SH-SY5Y (cell line): ENCODE data around the gene VEGFC.

ENCODE experiments used
- GATA2 ChIP-seq: IDR thresholded peaks from 2 replicates; pipeline ENCODE4 v1.6.1; 2011; ENCODE audit warnings: mild to moderate bottlenecking, low read depth, low read length
- GATA3 ChIP-seq: IDR thresholded peaks from 2 replicates; pipeline ENCODE4 v1.6.1; 2011; ENCODE audit warnings: low read depth, mild to moderate bottlenecking, low read length, moderate library complexity

Gene VEGFC

GRCh38 chr4:176654565-176655216 is 138.0 kb downstream of the VEGFC start:
- no peak for TF ChIP-seq GATA3
- no peak for TF ChIP-seq GATA2

DNA sequence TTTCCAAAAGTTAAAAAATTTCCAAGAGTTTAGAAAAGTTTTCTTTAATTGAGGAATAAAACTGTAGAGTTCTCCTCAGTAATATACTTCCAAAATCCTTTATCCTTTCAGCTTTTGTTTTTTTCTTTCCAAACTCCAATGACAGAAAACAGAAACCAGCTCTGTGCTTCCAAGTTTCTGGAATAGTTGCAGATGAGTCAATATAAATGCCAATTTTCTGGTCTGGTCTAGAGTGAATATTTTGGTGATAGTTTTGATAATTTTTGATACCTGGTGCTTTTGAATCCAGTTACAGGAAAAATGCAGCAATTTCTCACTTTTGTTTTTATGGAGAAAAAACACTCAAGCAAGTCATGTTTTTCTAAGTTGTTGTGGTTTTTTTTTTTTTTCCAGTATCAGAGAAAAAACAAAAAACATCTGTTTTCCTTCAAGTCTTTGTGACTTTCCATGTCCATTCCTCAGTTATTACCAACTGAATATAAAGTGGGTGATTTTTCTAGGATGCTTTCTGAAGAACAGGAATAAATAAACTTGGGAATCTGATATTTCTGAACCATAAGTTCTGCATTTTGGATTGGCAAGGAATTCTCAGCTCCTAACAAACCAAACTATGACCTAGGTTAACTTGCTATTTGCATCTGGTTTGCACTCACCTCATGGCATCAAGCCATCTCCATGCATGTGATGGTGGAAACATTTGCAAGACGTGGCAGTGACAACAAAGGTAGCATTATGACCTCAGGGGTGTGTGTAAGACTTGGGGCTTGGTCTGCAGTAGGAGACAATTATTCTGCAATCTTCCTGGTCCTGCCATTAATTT is 139.1 kb downstream of the VEGFC start:
- TF ChIP-seq GATA3 (no peak), GATA2 (no peak)

- TF ChIP-seq GATA3, result no peak
- TF ChIP-seq GATA2, result no peak
Measured at GRCh38 chr4:176646311-176646710, 146.4 kb downstream of the VEGFC start.

GRCh38 chr4:176645246-176645960 is 147.3 kb downstream of the VEGFC start:
- TF ChIP-seq GATA2 (no peak), GATA3 (no peak)

GRCh38 chr4:176642472-176642871 is 150.2 kb downstream of the VEGFC start:
- no peak for TF ChIP-seq GATA3
- no peak for TF ChIP-seq GATA2

DNA sequence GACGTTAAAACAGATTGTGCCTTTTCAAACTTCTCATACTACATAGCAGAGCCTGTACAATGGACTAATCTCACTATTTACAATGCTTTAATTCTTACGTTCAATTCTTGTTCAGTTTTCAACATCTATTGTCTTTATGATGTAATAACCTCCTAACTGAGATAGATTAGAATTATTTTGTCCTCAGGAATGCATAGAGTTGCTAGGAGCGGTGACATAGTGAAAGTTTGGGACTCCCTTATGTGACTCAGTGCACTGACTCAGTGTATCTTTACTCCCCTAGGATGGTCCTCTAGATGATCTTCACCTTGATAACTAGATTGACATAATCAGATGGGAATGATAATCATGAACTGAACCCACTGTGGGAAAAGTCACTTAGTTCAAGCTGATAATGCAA is 151.5 kb downstream of the VEGFC start:
- TF ChIP-seq GATA2, result no peak
- TF ChIP-seq GATA3, result no peak

DNA sequence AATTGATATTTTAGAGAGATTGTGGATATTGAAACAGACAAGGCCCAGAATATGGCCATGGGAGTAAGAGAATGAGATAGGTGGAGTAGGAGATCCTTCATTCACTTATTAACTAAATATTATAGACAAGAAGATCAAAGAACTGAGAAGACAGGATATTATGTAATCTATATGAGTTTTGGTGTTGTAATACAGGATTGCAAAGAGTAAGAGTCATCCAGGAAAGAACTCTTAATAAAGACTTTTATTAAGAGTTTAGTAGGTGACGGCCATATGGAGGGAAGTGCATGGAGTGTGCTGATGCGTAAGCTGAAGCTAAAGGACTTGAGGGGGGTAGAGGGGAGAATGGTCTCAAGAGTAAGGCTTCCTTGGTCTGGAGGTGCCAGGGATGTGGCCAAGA is 153.7 kb downstream of the VEGFC start:
- TF ChIP-seq GATA3 (no peak), GATA2 (no peak)

- no peak for TF ChIP-seq GATA3
- TF ChIP-seq GATA2, result no peak
Measured at GRCh38 chr4:176636292-176636691, 156.4 kb downstream of the VEGFC start.

GRCh38 chr4:176635372-176636261 is 157.1 kb downstream of the VEGFC start:
- TF ChIP-seq GATA2 (no peak), GATA3 (no peak)
